Dermis microvascular lymphatic vessel endothelial cell (primary cell): ENCODE measurements around the gene APOOL. TPM values are rescaled to one million over a fixed set of nuclear protein-coding genes. Genes with fewer than 3 reads are reported as not detected.
"Not testable (repeated sequence)": the region's sequence is repeated elsewhere in the genome, so short reads cannot be mapped to it uniquely, and the experiment has no call there.

Experiments used
- DNase-seq, 2 donors: peaks; one replicate each; pipeline versions ENCODE4 v3.0.0 to v3.0.0-alpha.2; 2010; ENCODE audit warnings: low read depth in 2 of 2
- total RNA-seq: library from RNA; depleted of rRNA; stranded (reverse); fragments of >200 nt; gene quantifications from 2 replicates; pipeline ENCODE4 v1.2.1, GENCODE V29; 2014

The APOOL gene, protein sequence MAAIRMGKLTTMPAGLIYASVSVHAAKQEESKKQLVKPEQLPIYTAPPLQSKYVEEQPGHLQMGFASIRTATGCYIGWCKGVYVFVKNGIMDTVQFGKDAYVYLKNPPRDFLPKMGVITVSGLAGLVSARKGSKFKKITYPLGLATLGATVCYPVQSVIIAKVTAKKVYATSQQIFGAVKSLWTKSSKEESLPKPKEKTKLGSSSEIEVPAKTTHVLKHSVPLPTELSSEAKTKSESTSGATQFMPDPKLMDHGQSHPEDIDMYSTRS
- total RNA-seq: 6.9 and 7.2 TPM in 2 replicates

DNA sequence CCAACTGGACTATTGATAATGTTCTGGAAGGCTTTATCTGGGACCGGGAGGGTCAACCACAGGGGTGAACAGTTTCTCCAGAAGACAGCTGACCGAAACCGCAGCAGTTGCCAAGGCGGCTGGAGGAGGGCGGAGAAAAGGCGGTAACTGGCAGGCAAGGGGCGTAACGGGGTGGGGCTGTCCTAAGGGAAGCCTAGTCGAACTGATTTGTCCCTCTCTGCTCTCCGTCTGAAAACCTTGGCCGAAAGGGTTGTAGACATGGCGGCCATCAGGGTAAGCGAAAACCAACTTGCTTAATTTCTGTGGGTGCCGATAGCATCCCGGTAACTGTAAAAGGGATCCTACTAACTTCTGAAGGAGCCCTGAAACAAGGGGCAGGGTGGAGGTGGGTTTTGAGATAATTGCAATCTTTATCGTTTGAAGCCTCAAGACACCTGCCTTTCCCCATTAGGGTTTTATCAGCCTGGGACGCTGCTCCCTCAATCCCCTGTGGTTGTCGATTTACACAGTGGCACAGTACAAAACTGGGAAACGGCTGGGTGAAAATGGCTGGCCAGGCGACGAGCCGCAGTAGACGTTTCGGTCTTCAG, at the start of gene APOOL:
TSS of gene APOOL (plus strand) at position 223 of the 590 bp plus-strand sequence. CDS start at position 259, 36 bp downstream.
- peak; percentile 78 to 90 for DNase-seq

DNA sequence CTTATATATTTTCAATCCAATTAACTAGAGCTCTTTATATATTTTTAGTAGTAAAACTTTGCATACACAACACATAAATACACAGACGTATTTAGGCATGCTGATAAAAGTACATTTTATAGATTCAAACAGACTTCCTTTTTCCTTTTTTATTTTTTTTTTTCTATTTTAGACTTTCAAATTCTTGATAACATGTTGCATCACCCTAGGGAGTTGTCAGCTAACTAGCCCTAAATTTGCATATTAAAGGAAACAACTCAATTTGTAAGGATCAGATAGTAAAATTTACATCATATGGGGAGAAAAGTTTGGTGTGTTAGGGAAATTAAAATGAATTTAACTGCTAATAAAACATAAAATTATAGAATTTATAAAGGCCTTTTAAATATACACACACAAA, 47.4 kb upstream of the APOOL start:
- DNase-seq: no peak

DNA sequence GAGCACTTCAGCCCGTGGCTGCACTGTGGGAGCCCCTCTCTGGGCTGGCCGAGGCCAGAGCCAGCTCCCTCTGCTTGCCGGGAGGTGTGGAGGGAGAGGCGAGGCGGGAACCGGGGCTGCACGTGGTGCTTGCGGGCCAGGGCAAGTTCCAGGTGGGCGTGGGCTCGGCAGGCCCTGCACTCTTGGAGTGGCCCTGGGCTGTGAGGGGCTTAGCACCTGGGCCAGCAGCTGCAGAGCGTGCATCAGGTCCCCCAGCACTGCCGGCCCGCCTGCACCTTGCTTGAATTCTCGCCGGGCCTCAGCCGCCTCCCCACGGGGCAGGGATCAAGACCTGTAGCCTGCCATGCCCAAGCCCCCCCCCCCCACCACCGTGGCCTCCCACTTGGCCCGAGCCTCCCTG, 28.9 kb upstream of the APOOL start:
- no peak for DNase-seq

DNA sequence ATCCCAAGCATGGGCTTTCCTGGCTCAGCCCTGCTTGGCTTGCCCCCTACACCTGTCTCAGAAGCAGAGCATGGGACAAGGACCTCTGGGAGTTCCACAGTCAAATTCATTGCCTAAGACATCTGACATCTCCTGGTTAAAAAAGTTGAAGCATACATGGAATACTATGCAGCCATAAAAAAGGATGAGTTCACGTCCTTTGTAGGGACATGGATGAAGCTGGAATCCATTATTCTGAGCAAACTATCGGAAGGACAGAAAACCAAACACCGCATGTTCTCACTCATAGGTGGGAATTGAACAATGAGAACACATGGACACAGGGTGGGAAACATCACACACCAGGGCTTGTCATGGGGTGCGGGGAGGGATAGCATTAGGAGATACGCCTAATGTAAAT, 11.9 kb upstream of the APOOL start:
- DNase-seq: not testable (repeated sequence)

DNA sequence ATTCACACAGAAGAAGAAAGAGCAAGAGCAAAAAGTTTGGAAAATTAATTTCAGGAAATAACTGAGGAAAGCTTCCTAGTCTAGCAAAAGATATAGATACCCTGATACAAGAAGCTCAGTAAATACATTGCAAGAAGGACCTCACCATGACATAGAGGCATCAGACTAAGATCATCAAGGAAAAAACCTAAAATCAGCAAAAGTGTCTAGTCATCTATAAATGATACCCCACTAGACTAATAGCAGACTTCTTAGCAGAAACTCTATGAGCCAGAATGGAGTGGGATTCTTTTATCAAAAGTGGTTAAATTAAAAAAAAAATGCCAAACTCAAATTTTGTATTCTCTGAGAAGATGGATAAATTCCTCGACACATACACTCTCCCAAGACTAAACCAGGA, 10.5 kb upstream of the APOOL start:
- DNase-seq: no peak

DNA sequence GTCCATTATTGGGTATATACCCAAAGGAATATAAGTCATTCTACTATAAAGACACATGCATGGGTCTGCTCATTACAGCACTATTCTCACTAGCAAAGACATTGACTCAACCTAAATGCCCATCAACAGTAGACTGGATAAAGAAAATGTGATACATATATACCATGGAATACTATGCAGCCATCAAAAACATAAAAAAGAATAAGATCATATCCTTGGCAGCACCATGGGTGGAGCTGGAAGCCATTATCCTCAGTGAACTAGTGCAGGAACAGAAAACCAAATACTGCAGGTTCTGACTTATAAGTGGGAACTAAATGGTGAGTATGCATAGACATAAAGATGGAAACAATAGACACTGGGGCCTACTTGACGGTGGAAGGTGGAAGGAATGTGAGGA, 2.3 kb upstream of the APOOL start:
- DNase-seq: no peak

DNA sequence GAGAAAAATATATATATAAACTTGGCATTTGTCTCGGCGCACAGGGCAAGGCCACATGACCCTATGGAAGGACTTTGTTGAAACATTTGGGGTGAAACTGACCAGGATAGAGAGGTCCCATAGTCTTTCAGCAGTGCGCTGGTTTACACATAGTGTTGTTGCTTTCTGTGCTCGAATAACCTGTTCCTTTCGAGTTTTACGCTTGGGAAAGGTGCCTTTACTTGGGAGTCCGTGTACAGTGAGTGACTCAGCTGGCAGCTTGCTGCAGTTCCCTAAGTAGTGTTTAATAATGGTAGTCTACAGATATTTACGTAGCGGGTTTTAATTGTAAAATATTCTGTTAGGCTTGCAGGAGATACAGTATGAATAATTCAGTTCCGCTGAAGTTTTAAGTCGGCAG, 578 bp downstream of the APOOL start:
- peak in 1 of 2 donors; percentile 32 for DNase-seq

DNA sequence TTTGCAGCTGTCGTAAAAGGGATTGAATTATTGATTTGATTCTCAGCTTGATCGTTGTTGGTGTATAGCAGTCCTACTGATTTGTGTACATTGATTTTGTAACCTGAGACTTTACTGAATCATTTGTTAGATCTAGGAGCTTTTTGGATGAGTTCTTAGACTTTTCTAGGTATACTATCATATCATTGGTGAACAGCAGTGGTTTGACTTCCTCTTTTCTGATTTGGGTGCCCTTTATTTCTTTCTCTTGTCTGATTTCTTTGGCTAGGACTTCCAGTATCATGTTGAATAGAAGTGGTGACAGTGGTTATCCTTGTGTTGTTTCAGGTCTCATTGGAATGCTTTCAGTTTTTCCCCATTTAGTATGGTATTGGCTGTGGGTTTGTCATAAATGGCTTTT, 8.4 kb downstream of the APOOL start:
- no peak for DNase-seq

DNA sequence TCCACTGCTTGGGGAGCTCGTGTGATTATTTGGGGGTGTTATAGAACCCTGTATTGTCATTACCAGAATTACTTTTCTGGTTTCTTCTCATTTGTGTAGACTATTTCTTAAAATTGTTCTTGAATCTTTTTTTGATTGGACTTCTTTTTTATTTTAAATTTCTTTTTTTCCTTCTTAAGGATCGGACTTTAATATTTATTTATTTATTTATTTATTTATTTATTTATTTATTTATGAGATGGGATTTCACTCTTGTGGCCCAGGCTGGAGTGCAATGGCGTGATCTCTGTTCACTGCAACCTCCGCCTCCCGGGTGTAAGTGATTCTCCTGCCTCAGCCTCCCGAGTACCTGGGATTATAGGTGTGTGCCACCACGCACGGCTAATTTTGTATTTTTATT, 11.7 kb downstream of the APOOL start:
- DNase-seq: not testable (repeated sequence)

DNA sequence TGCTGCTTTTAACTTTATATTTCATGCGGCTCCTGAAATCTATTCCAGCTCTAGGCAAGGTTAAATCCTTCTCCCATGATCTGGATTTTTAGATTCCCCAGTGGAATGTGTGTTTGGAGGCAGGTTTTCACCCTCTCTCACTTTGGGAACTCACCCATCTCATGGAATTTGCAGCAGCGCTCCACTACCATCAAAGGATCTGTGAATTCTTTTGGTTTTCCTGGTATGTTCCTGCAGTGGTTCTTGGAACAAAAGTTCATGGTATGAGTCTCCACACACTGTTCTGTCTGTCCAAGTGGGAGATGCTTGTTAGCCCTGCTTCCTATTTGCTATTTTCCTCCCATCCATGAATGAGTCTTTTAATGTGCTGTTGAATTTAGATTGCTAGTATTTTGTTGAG, 14.0 kb downstream of the APOOL start:
- DNase-seq: no peak

DNA sequence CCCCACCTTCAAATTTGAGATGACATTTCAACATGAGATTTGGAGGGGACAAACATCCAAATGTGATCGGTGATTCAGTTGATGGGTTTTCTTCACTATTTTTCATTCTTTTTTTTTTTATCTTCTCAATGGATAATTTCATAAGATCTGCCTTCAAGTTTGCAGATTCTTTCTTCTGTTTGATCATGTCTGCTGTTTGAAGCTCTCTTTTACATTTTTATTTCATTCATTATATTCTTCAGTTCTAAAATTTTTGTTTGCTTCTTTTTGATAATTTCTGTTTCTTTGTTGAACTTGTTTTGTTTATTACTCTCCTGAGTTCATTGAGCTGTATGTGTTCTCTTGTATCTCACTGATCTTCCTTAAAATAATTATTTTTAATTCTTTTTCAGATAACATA, 14.8 kb downstream of the APOOL start:
- DNase-seq: no peak

DNA sequence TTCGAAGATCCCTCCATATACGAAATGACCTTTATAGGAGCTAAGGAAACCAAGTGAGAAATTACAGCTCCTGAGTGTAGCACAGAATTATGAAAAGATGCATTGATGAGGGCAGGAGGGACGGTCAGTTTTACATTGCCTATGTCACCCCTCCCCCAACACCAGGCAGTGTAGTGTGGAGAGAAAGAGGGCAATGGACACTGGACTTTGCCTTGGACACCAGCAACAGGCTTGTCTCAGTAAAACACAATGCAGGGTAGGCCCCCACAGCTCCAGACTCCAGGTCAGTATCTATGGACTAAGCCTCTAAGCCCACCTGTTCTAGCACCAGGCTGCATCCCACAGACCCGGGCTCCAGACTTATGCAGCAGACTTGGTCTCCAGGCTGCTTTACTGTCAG, 16.5 kb downstream of the APOOL start:
- DNase-seq: no peak

DNA sequence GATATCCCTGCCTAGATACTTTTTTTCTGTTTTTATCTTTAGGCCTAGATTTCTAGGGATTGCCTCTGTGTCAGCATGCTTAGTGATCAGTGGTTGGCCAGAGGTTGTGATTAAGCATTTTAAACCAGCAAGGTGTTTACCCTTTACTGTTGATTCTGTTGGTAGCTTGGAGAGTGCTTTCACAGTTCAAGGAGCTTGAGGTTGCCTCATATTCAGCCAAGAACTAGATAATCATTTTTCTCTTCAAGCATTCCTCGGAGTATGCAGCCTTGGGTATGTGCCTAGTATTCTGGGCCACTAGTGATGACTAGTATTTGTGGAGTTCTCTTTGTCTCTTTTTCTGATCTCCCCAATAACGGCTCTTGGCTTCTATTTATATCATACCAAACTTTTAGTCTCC, 20.4 kb downstream of the APOOL start:
- DNase-seq: no peak

DNA sequence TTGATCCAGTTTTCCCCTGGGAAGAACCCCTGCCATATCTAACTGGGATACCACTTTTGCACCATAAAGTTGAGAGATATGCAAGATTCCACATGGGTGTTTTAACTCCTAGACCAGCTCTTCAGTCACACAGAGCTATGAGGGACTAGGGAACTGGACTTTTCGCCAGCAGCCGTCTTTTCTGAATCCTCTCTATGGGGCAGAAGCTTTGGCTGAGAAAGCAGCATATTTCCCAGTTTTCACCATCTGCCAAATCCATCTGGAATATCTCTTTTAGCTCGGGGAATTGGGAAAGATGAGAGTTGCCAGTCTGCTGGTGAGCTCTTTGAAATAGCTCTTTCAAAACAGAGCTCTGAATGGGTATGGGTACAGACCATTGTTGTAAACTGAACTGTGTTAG, 20.9 kb downstream of the APOOL start:
- no peak for DNase-seq

DNA sequence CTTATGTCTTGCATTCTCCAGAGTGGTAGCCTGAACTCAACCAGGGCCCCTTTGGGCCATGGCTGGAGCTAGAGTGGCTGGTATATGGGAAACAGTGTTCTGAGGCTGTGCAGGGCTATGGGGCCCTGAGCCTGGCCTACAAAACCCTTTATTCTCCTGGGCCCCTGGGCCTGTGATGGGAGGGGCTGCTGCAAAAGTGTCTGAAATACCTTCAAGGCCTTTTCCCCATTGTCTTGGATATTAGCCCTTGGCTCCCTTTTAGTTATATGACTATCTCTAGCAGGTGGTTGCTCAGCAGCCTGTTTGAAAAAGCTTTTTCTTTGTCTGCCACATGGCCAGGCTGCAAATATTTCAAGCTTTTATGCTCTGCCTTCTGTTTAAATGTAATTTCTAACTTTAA, 22.5 kb downstream of the APOOL start:
- DNase-seq: no peak

DNA sequence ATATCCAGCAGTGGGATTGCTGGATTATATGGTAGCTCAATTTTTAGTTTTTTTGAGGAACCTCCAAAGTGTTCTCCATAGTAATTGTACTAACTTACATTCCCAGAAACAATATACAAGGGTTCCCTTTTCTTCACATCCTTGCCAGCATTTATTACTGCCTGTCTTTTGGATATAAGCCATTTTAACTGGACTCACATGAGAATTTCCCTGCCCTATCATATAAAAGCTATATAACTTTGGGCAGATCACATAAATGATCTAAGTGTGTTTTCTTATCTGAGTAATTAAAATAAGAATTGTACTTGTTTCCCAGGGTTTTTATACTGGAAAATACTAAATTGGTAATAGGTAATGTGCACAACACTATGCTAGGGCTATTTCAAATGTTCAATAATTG, 25.4 kb downstream of the APOOL start:
- no peak for DNase-seq

DNA sequence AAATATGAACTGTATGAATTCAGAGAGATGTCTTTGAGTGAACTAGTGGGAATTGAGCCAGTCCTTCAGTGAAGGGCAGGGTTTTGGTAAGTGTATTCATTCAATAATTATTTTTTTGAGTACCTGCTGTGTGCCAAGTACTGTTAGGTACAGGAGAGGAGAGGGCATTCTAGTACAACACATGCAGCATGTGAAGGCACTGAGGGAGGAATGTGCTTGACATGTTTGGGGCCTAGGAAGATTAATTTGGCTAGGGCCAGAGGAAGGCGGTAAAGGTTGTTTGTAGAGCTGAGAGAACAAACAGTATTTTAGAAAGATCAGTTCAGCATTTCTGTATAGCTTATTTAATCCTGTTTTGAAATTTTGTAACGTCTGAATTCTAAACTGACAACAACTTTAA, 27.8 kb downstream of the APOOL start:
- DNase-seq: no peak

DNA sequence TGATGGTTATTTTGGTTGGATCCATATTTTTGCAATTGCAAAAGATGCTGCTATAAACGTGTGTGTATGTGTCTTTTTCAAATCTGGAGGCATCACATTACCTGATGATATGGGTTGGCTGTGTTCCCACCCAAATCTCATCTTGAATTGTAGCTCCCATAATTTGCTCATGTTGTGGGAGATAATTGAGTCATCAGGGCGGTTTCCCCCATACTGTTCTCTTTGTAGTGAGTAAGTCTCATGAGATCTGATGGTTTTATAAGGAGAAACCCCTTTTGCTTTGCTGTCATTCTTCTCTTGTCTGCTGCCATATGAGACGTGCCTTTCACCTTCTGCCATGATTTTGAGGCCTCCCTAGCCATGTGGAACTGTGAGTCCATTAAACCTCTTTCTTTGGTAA, 33.4 kb downstream of the APOOL start:
- DNase-seq: no peak

DNA sequence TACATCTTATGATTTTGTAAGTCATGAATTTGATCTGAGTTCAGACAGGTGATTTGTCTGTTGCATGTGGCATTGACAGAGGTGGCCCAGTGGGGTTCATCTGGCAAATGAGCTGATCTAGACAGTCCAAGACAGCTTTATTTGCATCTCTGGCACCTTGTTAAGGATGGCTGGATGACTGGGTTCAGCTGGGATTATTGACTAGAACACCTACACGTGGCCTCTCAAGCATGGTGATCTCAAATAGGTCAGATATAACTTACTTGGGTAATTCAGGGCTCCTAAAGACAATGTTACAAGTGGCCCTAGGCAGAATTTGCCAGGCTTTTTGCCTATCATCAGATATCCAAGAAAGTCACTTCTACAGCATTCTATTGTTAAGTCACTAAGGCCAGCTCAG, 48.0 kb downstream of the APOOL start:
- DNase-seq: no peak

DNA sequence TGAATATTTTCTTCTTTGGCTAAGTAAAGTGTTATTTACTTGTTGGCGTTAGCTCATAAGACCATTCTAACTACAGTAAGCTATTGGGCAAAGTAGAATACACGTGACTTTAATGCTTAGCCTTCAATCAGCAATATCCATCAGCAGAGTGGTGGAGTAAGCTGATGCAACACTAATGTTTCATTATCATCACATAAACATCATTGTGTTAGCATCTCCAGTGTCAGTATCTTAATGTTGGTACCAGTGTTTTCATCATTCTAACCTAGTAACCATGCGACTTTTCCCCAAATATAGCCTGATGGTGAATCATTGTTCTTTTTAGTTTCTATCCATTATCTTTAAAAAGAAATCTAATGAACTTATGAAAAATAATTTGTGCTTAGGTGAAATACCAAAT, 48.5 kb downstream of the APOOL start:
- peak in 1 of 2 donors; percentile 23 for DNase-seq

DNA sequence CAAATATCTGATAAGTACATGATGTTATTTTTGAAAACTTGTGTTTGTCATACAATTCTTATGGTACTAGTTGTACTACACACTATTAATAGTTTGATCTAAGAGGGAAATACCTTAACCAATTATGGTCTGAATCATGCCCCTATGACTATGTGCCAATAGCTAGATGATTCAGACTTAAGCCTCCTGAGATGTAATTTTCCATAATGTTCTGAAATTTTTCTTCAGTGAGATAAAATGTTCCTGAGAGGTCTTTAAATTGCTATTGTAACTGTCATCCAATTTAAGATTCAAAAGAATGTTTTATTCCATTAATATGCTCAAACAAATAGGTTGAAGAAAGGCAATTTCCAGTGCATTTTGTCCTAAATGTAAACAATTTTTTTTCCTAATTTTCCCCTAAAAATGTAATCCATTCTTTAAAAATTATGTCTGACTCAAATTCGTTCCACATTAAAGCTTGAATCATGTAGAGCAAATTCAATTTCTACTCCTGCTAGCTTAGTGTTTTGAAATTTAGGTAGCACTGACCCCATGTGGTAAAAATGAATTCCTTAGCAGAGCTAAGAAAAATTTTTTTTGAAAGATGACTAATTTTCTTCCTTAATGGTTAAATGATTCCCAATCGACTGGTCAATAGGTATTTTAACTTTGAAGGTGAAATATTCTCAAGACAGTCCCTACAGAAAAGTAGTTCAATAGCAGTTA, 49.1 kb downstream of the APOOL start:
- DNase-seq: peak; percentile 12 to 60

DNA sequence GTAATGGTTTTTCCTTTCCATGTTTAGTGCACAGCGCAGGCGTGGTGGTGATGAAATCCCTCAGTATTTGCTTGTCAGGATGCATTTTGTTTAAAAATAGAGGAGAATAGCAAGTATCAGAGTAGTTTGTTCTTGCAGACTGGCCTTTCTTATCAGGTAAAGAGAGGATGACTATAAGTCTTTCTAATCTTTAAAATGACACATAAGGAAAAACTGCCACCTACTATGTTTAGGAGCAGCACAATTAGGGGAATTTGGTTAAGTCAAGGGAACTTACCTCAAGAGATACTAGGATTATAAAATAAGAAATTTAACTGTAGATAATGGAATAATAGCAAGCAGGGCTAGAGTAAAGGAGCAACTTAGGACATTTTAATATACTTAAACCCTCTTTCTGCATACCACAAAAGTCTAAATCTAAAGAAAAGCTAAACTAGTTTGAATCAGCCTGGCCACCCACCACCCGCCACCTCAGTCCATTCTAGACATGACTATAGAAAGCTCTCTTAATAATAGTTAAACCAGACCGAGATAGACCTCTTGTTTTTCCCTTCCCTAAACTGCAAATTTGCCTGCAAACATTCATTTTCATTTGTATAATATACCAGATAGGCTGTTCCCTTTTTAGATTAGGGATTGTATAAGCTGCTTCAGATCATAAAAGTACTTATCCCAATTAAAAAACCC, 62.0 kb downstream of the APOOL start:
- DNase-seq: no peak
